Liver (tissue), 9 donors: Measurements from ENCODE around the gene NTN5. TPM values are rescaled to one million over a fixed set of nuclear protein-coding genes. Genes with fewer than 3 reads are reported as not detected.

Source experiments
- DNase-seq: peaks from one replicate; pipeline ENCODE4 v3.0.0-alpha.2; 2017; ENCODE audit warnings: low spot score
- H3K27ac ChIP-seq, 2 donors: one replicate each; pipeline ENCODE4 v1.7.0; 2013; ENCODE audit warnings: inconsistent platforms in 2 of 2, low read length in 2 of 2, control low read depth in 1 of 2, low read depth in 1 of 2, mild to moderate bottlenecking in 1 of 2
- H3K27me3 ChIP-seq, 4 donors: one replicate each; pipeline versions ENCODE4 v1.6.1 to v1.7.0; 2013; ENCODE audit warnings: low read length in 3 of 4, inconsistent platforms in 1 of 4, mild to moderate bottlenecking in 1 of 4, moderate library complexity in 1 of 4; ENCODE audit not compliant: control insufficient read depth in 4 of 4, insufficient read depth in 4 of 4
- H3K36me3 ChIP-seq, 4 donors: one replicate each; pipeline versions ENCODE4 v1.6.1 to v1.7.0; 2013; ENCODE audit warnings: low read length in 3 of 4, mild to moderate bottlenecking in 3 of 4, low read depth in 1 of 4, moderate library complexity in 1 of 4; ENCODE audit not compliant: control insufficient read depth in 4 of 4, insufficient read depth in 3 of 4
- H3K4me1 ChIP-seq, 4 donors: one replicate each; pipeline versions ENCODE4 v1.6.1 to v1.7.0; 2013; ENCODE audit warnings: low read length in 3 of 4, mild to moderate bottlenecking in 3 of 4, moderate library complexity in 1 of 4; ENCODE audit not compliant: control insufficient read depth in 4 of 4, insufficient read depth in 4 of 4
- H3K4me3 ChIP-seq, 3 donors: one replicate each; pipeline versions ENCODE4 v1.6.1 to v1.7.0; 2013; ENCODE audit warnings: low read length in 3 of 3, control low read depth in 1 of 3, low read depth in 1 of 3, mild to moderate bottlenecking in 1 of 3
- H3K9ac ChIP-seq, 2 donors: one replicate each; pipeline ENCODE4 v1.7.0; 2013; ENCODE audit warnings: low read length in 2 of 2, mild to moderate bottlenecking in 2 of 2, moderate library complexity in 2 of 2, control low read depth in 1 of 2, low read depth in 1 of 2
- H3K9me3 ChIP-seq, 4 donors: one replicate each; pipeline versions ENCODE4 v1.6.1 to v1.7.0; 2013; ENCODE audit warnings: low read length in 3 of 4; ENCODE audit not compliant: control insufficient read depth in 4 of 4
- EGR1 ChIP-seq, 2 donors: IDR thresholded peaks; 2 replicates each; pipeline ENCODE4 v1.6.1; 2016 to 2018; ENCODE audit warnings: antibody characterized with exemption in 2 of 2, low read depth in 2 of 2
- FOXA2 ChIP-seq: IDR thresholded peaks from 2 replicates; pipeline ENCODE4 v1.6.1; 2016; ENCODE audit warnings: antibody characterized with exemption
- GABPA ChIP-seq, 2 donors: IDR thresholded peaks in 1 of 2; conservative IDR thresholded peaks in 1 of 2; 2 replicates each; pipeline ENCODE4 v1.6.1; 2016; ENCODE audit warnings: antibody characterized with exemption in 2 of 2, mild to moderate bottlenecking in 1 of 2, moderate library complexity in 1 of 2
- HNF4A ChIP-seq, 2 donors: conservative IDR thresholded peaks; 2 replicates each; pipeline ENCODE4 v1.6.1; 2016; ENCODE audit warnings: antibody characterized with exemption in 2 of 2, mild to moderate bottlenecking in 2 of 2
- HNF4G ChIP-seq: IDR thresholded peaks from 2 replicates; pipeline ENCODE4 v1.6.1; 2016; ENCODE audit warnings: antibody characterized with exemption
- JUND ChIP-seq, 2 donors: IDR thresholded peaks; 2 replicates each; pipeline ENCODE4 v1.6.1; 2016; ENCODE audit warnings: antibody characterized with exemption in 2 of 2
- NR2F2 ChIP-seq: IDR thresholded peaks from 2 replicates; pipeline ENCODE4 v1.6.1; 2016; ENCODE audit warnings: antibody characterized with exemption
- RAD21 ChIP-seq, 2 donors: IDR thresholded peaks; 2 replicates each; pipeline ENCODE4 v1.6.1; 2016; ENCODE audit warnings: antibody characterized with exemption in 2 of 2, mild to moderate bottlenecking in 2 of 2
- REST ChIP-seq: IDR thresholded peaks from 2 replicates; pipeline ENCODE4 v1.6.1; 2016; ENCODE audit warnings: antibody characterized with exemption, mild to moderate bottlenecking
- RXRA ChIP-seq, 2 donors: IDR thresholded peaks; 2 replicates each; pipeline ENCODE4 v1.6.1; 2017 to 2018; ENCODE audit warnings: antibody characterized with exemption in 2 of 2, mild to moderate bottlenecking in 1 of 2
- TAF1 ChIP-seq: conservative IDR thresholded peaks from 2 replicates; pipeline ENCODE4 v1.6.1; 2016; ENCODE audit warnings: antibody characterized with exemption, mild to moderate bottlenecking
- ZBTB33 ChIP-seq: IDR thresholded peaks from 2 replicates; pipeline ENCODE4 v1.6.1; 2016; ENCODE audit warnings: antibody characterized with exemption
- WGBS: extraction: QIAGEN DNeasy Blood & Tissue Kit; methylation state at CpG from one replicate; pipeline ENCODE4 v1.1.7; 2013; 5-methylcytosine and 5-hydroxymethylcytosine counted together
- polyA plus RNA-seq, 2 donors: library from polyadenylated mRNA; stranded (reverse) in 1 of 2; unstranded in 1 of 2; fragments of 200-250 nt in 1 of 2; fragments of >200 nt in 1 of 2; fragmentation: Nextera tagmentation in 1 of 2; extraction: Ambion mirVana in 1 of 2; gene quantifications; one replicate each; pipeline versions ENCODE4 v1.2.1 to v1.2.3, GENCODE V29; 2013 to 2015
- total RNA-seq, 2 donors: library from RNA; depleted of rRNA; stranded (reverse); fragments of >200 nt; gene quantifications; one replicate each; pipeline ENCODE4 v1.2.3, GENCODE V29; 2014
- TF ChIP-seq, protein P1 (sequence below): fragments of 150-350 bp; IDR thresholded peaks from 2 replicates; pipeline ENCODE4 v1.5.1; 2017; ENCODE audit warnings: improper control_type of control experiment, low read depth, low read length; ENCODE audit not compliant: missing input control
- TF ChIP-seq, protein P2 (sequence below): IDR thresholded peaks from 2 replicates; pipeline ENCODE4 v1.6.1; 2016; ENCODE audit warnings: antibody characterized with exemption
- TF ChIP-seq, protein P3 (sequence below): IDR thresholded peaks from 2 replicates; pipeline ENCODE4 v1.6.1; 2016; ENCODE audit warnings: antibody characterized with exemption
- donor health status: healthy.
- donor health status: healthy.
- donor health status: healthy.
- donor health status: healthy.
- donor health status: healthy.

The NTN5 gene
- total and polyA plus RNA-seq, 4 donors: 0.08 to 0.09 TPM; not detected in 2

GRCh38 chr19:48627865-48628314 is 44.9 kb downstream of the NTN5 start:
- H3K9me3 ChIP-seq: no peaks in the 10 kb centered on the region
- WGBS: 92% methylated on average over 17 of the region's 17 CpGs
- no peak overlapping the region for H3K9ac ChIP-seq
- TF ChIP-seq GABPA (IDR thresholded peaks at IDR 0.05 in 1 of 2, conservative IDR thresholded peaks at IDR 0.05 in 1 of 2) (no peak), EGR1 (IDR thresholded peaks at IDR 0.05; ENCODE audit: low read depth in 2 of 2) (no peak), HNF4G (no peak), NR2F2 (no peak), HNF4A (conservative IDR thresholded peaks at IDR 0.05) (no peak), REST (no peak), FOXA2 (no peak), RXRA (IDR thresholded peaks at IDR 0.05) (no peak), TAF1 (no peak), JUND (IDR thresholded peaks at IDR 0.05) (no peak), RAD21 (IDR thresholded peaks at IDR 0.05) (no peak), ZBTB33 (no peak)
- TF ChIP-seq, protein P1, sequence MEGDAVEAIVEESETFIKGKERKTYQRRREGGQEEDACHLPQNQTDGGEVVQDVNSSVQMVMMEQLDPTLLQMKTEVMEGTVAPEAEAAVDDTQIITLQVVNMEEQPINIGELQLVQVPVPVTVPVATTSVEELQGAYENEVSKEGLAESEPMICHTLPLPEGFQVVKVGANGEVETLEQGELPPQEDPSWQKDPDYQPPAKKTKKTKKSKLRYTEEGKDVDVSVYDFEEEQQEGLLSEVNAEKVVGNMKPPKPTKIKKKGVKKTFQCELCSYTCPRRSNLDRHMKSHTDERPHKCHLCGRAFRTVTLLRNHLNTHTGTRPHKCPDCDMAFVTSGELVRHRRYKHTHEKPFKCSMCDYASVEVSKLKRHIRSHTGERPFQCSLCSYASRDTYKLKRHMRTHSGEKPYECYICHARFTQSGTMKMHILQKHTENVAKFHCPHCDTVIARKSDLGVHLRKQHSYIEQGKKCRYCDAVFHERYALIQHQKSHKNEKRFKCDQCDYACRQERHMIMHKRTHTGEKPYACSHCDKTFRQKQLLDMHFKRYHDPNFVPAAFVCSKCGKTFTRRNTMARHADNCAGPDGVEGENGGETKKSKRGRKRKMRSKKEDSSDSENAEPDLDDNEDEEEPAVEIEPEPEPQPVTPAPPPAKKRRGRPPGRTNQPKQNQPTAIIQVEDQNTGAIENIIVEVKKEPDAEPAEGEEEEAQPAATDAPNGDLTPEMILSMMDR: no peak
- TF ChIP-seq, protein P2, sequence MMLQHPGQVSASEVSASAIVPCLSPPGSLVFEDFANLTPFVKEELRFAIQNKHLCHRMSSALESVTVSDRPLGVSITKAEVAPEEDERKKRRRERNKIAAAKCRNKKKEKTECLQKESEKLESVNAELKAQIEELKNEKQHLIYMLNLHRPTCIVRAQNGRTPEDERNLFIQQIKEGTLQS: no peak
- TF ChIP-seq, protein P3, sequence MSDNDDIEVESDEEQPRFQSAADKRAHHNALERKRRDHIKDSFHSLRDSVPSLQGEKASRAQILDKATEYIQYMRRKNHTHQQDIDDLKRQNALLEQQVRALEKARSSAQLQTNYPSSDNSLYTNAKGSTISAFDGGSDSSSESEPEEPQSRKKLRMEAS: no peak
- H3K4me1 ChIP-seq: peaks cover 12 to 67% (median 39%) of the 10 kb centered on the region in 4 donors
- DNase-seq: peak; percentile 32
- no peak overlapping the region for H3K4me3 ChIP-seq
- no peak overlapping the region for H3K27ac ChIP-seq
- no peaks in the 10 kb centered on the region for H3K27me3 ChIP-seq
- peaks cover 0 to 7% (median 1%) of the 10 kb centered on the region in 4 donors for H3K36me3 ChIP-seq
